ENCODE data around the gene GXYLT1. TPM values are rescaled to one million over a fixed set of nuclear protein-coding genes. Genes with fewer than 3 reads are reported as not detected.

Gene GXYLT1
- total and polyA plus RNA-seq, 2 donors (not counting 3 experiments of a cell fraction or from before 2014, with no cell fraction given), result 6.8 to 23.0 TPM

- Histone ChIP-seq H3K27ac (ENCODE audit: insufficient read depth, low read depth, low read length) (no peak overlapping the region), H3K9me1 (replicated peaks; ENCODE audit: control insufficient read depth, extremely low read depth, insufficient read depth, low read length) (no peaks in the 10 kb centered on the region), H3K4me1 (ENCODE audit: control insufficient read depth, extremely low read depth, insufficient read depth, low read length) (no peaks in the 10 kb centered on the region), H3K36me3 (ENCODE audit: control insufficient read depth in 2 of 2, extremely low read depth in 1 of 2, insufficient read depth in 2 of 2, low read length in 2 of 2) (peaks cover 0 to 4% of the 10 kb centered on the region in 2 experiments), H3K27me3 (ENCODE audit: control insufficient read depth in 2 of 2, insufficient read depth in 2 of 2, low read length in 2 of 2) (no peaks in the 10 kb centered on the region), H3K4me3 (replicated peaks in 1 of 3; ENCODE audit: insufficient read depth in 1 of 3, low read depth in 1 of 3, low read length in 3 of 3) (no peak overlapping the region), H3K79me2 (ENCODE audit: control insufficient read depth, insufficient read depth, low read length) (no peaks in the 10 kb centered on the region), H4K20me1 (replicated peaks; ENCODE audit: control insufficient read depth, extremely low read depth, insufficient read depth, low read length) (no peaks in the 10 kb centered on the region), H3K9ac (replicated peaks; ENCODE audit: extremely low read depth, insufficient read depth, low read length) (no peak overlapping the region), H3K4me2 (ENCODE audit: insufficient read depth, low read length) (no peak overlapping the region), H2AFZ (ENCODE audit: low read depth, low read length) (no peak overlapping the region), H3K9me3 (replicated peaks; ENCODE audit: control insufficient read depth, insufficient read depth, low read length) (no peaks in the 10 kb centered on the region)
- ChIA-PET CTCF (no interaction called here), POLR2A (no interaction called here)
- TF ChIP-seq CTCF (IDR thresholded peaks at IDR 0.05; ENCODE audit: extremely low read depth in 1 of 2, insufficient read depth in 1 of 2, low read depth in 1 of 2, low read length in 2 of 2), result no peak
- dilution Hi-C loops (cut with MboI; ENCODE audit: extremely low pct_ligation_motif_present, low sequenced_read_pairs), result no loop called here
- intact Hi-C loops (cut with micrococcal nuclease), result no loop called here
- no peak for DNase-seq (ENCODE audit: low read depth, low spot score)
- FAIRE-seq, result no peak
- no TSS peak for BruUV-seq (replicated peaks)
Measured at GRCh38 chr12:42186793-42187192, 42.1 kb upstream of the GXYLT1 start.

DNA sequence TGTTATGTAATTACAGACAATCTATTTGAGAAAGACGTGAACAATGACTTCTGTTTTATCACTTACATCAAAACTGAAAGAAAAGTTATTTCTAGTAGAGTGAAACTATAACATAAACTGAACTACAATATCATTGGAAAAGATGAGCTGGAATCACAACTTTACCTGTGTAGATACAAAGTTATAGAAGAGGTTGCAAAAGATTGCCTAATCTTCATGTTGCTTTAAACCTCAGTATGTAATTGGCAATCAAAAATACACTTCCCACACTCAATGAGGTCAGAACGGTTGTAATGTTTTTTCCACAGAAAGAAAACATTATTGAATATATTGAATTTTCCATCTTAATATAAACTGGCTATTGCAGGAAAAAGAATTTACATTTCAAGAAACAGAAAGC lies 37.7 kb upstream of the GXYLT1 start:
- H3K4me3 ChIP-seq (replicated peaks in 1 of 3; ENCODE audit: insufficient read depth in 1 of 3, low read depth in 1 of 3, low read length in 3 of 3), result no peak overlapping the region
- BruUV-seq (replicated peaks), result no TSS peak
- H3K9me3 ChIP-seq (replicated peaks; ENCODE audit: control insufficient read depth, insufficient read depth, low read length), result no peaks in the 10 kb centered on the region
- H3K4me2 ChIP-seq (ENCODE audit: insufficient read depth, low read length), result no peak overlapping the region
- TF ChIP-seq FOS (IDR thresholded peaks at IDR 0.05; ENCODE audit: borderline replicate concordance, insufficient read depth, low read length), result no peak
- TF ChIP-seq MYC (IDR thresholded peaks at IDR 0.05; ENCODE audit: low read depth, low read length), result no peak
- TF ChIP-seq CTCF (IDR thresholded peaks at IDR 0.05; ENCODE audit: extremely low read depth in 1 of 2, insufficient read depth in 1 of 2, low read depth in 1 of 2, low read length in 2 of 2), result no peak
- TF ChIP-seq POLR2AphosphoS5 (IDR thresholded peaks at IDR 0.05; ENCODE audit: insufficient read depth, low read depth, low read length), result no peak
- no peak for TF ChIP-seq POLR2A (IDR thresholded peaks at IDR 0.05; ENCODE audit: low read depth, low read length)
- no peak for TF ChIP-seq GATA2 (IDR thresholded peaks at IDR 0.05; ENCODE audit: insufficient read depth, insufficient read length, low read depth, low read length)
- TF ChIP-seq EZH2 (IDR thresholded peaks at IDR 0.05; ENCODE audit: borderline replicate concordance, low read depth, low read length, severe bottlenecking), result no peak
- no peak for TF ChIP-seq JUN (IDR thresholded peaks at IDR 0.05; ENCODE audit: borderline replicate concordance, insufficient read depth, insufficient read length, low read depth)
- TF ChIP-seq MAX (IDR thresholded peaks at IDR 0.05; ENCODE audit: insufficient read depth, insufficient read length), result no peak
- H3K4me1 ChIP-seq (ENCODE audit: control insufficient read depth, extremely low read depth, insufficient read depth, low read length), result no peaks in the 10 kb centered on the region
- FAIRE-seq (no peak), DNase-seq (ENCODE audit: low read depth, low spot score) (no peak)
- CTCF ChIA-PET, result no interaction called here
- POLR2A ChIA-PET, result no interaction called here
- H4K20me1 ChIP-seq (replicated peaks; ENCODE audit: control insufficient read depth, extremely low read depth, insufficient read depth, low read length), result no peaks in the 10 kb centered on the region
- peaks cover 0 to 4% of the 10 kb centered on the region in 2 experiments for H3K36me3 ChIP-seq (ENCODE audit: control insufficient read depth in 2 of 2, extremely low read depth in 1 of 2, insufficient read depth in 2 of 2, low read length in 2 of 2)
- H3K9me1 ChIP-seq (replicated peaks; ENCODE audit: control insufficient read depth, extremely low read depth, insufficient read depth, low read length), result no peaks in the 10 kb centered on the region
- no peak overlapping the region for H2AFZ ChIP-seq (ENCODE audit: low read depth, low read length)
- intact Hi-C loops (cut with micrococcal nuclease) (no loop called here), dilution Hi-C loops (cut with MboI; ENCODE audit: extremely low pct_ligation_motif_present, low sequenced_read_pairs) (no loop called here)
- no peak overlapping the region for H3K27ac ChIP-seq (ENCODE audit: insufficient read depth, low read depth, low read length)
- no peak overlapping the region for H3K9ac ChIP-seq (replicated peaks; ENCODE audit: extremely low read depth, insufficient read depth, low read length)
- H3K27me3 ChIP-seq (ENCODE audit: control insufficient read depth in 2 of 2, insufficient read depth in 2 of 2, low read length in 2 of 2), result no peaks in the 10 kb centered on the region
- no peaks in the 10 kb centered on the region for H3K79me2 ChIP-seq (ENCODE audit: control insufficient read depth, insufficient read depth, low read length)
